Progenitor cell of endocrine pancreas (in vitro differentiated cells): ENCODE measurements around the gene RANBP3. TPM values are rescaled to one million over a fixed set of nuclear protein-coding genes. Genes with fewer than 3 reads are reported as not detected.
A peak's percentile ranks its signal among the peaks of the same experiment; 100 is the strongest.

Experiments
- DNase-seq: peaks from one replicate; pipeline ENCODE4 v3.0.0; 2021; ENCODE audit warnings: low spot score; ENCODE audit not compliant: unreplicated experiment
- H3K27ac Mint-ChIP-seq: 2 replicates; pipeline ENCODE4 v1.8.0; 2021; ENCODE audit warnings: mild to moderate bottlenecking, moderate library complexity, mixed read lengths
- H3K27me3 Mint-ChIP-seq: 2 replicates; pipeline ENCODE4 v1.8.0; 2021; ENCODE audit warnings: mixed read lengths
- H3K36me3 Mint-ChIP-seq: 2 replicates; pipeline ENCODE4 v1.8.0; 2022; ENCODE audit warnings: mixed read lengths; ENCODE audit not compliant: insufficient read depth
- H3K4me1 Mint-ChIP-seq: 2 replicates; pipeline ENCODE4 v1.8.0; 2021; ENCODE audit warnings: low read depth, mixed read lengths
- H3K4me3 Mint-ChIP-seq: 2 replicates; pipeline ENCODE4 v1.8.0; 2021; ENCODE audit warnings: low read depth, mild to moderate bottlenecking, moderate library complexity, mixed read lengths
- H3K9me3 Mint-ChIP-seq: 2 replicates; pipeline ENCODE4 v1.8.0; 2021; ENCODE audit warnings: low read depth, mixed read lengths
- total RNA-seq: library from RNA; stranded (reverse); gene quantifications from 2 replicates; pipeline ENCODE4 v1.2.1, GENCODE V29; 2021
- TF ChIP-seq, protein P1 (sequence below): fragments of 200-600 bp; sonication (generic); IDR thresholded peaks from one replicate; pipeline ENCODE4 v1.5.0; 2021; ENCODE audit warnings: antibody characterized with exemption, mild to moderate bottlenecking; ENCODE audit not compliant: unreplicated experiment

Gene RANBP3
- total RNA-seq, 1 donor from 2014 or later = 106 TPM

DNA sequence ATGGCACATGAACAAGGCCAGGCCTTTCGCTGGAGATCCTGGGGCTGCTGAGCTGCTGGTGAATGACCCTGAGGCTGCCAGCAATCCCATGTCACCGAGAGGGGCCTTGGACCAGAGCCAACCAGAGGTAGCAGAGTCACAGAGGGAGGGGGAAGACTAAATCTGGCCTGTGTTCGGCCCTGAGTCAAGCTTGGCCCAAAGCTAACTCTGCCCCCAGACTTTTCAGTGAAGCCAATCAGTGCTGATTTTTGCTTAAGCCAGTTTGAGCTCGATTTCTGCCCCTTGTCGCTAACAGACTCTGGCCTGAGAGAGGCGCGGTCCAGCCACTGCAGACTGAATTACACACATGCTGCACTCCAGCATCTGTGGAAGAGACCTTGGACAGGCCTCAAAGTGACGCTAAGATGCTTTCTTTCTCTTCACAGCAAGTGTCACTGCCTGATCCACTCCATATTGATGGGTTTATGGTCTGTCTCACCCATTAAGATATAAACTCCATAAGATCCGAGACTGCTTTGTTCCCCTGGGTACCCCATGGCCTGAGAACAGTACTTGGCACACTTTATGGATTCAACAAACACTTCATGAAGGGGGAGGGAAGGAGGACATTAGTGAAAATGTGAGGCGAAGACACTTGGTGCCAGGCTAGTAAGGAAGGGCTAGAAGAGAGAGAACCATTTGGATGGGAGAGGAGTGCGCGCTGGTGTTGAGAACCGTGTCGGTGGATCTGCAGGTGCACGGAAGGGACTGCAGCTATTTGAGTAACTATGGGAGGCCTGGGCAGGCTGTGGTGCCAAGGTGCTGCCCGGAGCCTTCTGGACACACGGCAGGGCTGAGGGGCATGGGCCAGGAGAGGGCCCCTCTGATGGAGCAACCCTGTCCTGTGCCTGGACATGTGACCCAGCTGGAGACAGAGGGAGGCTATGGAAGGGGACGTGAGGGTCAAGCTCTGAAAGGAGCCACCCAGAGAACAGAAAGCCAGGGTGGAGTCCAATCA, 17.6 kb downstream of the RANBP3 start:
- TF ChIP-seq, protein P1, sequence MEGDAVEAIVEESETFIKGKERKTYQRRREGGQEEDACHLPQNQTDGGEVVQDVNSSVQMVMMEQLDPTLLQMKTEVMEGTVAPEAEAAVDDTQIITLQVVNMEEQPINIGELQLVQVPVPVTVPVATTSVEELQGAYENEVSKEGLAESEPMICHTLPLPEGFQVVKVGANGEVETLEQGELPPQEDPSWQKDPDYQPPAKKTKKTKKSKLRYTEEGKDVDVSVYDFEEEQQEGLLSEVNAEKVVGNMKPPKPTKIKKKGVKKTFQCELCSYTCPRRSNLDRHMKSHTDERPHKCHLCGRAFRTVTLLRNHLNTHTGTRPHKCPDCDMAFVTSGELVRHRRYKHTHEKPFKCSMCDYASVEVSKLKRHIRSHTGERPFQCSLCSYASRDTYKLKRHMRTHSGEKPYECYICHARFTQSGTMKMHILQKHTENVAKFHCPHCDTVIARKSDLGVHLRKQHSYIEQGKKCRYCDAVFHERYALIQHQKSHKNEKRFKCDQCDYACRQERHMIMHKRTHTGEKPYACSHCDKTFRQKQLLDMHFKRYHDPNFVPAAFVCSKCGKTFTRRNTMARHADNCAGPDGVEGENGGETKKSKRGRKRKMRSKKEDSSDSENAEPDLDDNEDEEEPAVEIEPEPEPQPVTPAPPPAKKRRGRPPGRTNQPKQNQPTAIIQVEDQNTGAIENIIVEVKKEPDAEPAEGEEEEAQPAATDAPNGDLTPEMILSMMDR = no peak
- Mint-ChIP-seq H3K36me3 (no peaks in the 10 kb centered on the region), H3K27ac (no peak overlapping the region), H3K27me3 (no peaks in the 10 kb centered on the region), H3K4me1 (peaks cover 65% of the 10 kb centered on the region), H3K9me3 (no peaks in the 10 kb centered on the region), H3K4me3 (no peak overlapping the region)
- DNase-seq = no peak

DNA sequence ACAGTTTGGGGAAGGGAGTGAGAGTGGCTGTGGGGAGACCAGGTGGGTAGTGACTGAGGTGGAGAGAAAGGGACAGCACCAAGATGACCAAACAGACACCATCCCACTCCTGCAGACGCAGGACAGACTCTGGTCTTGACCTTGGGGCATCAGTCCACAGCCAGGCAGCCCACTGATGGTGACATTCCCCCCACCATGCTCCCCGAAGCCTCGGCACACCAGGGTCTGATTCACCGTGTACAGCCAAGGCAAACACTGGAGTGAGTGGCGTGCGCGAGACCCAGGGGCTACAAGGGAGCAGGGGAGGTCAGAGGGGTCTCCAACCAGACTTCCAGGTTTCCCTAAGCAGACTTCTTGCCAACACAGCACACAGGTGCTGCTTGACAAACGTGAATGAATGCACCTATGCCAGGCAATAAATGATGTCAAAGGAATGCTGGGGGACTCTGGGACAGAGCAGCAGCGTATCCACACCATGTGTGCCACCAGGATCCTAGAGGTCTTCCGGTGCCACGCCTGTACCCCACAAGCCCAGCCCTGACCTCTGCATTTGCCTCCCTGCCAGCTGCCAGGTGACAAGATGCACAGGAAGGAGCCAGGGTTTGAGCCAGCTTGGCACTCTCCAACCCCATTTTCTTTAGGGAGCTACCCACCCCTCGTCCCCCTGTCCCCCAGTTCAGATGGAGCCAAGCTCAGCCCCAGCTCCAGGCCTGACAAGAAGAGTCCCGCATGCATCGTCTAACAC, 18.5 kb downstream of the RANBP3 start:
- no peak overlapping the region for H3K27ac Mint-ChIP-seq
- H3K36me3 Mint-ChIP-seq = no peaks in the 10 kb centered on the region
- no peaks in the 10 kb centered on the region for H3K9me3 Mint-ChIP-seq
- peaks cover 71% of the 10 kb centered on the region for H3K4me1 Mint-ChIP-seq
- TF ChIP-seq, protein P1 = no peak
- no peak for DNase-seq
- no peaks in the 10 kb centered on the region for H3K27me3 Mint-ChIP-seq
- no peak overlapping the region for H3K4me3 Mint-ChIP-seq

DNA sequence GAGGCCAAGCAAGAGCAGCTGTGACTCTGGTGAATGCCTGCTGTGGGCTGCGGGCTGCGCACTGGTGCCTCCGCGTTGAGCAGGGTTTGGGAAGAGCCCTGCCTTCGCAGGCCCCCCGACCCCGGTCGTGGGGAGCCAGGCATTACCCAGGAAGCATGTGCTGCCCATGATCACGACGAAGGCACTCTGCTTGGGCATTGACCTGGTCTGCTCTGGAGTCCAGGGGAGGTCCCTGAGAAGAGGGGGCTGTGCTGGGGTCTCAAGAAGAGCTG, 19.2 kb downstream of the RANBP3 start:
- peaks cover 74% of the 10 kb centered on the region for H3K4me1 Mint-ChIP-seq
- no peak overlapping the region for H3K27ac Mint-ChIP-seq
- no peaks in the 10 kb centered on the region for H3K9me3 Mint-ChIP-seq
- TF ChIP-seq, protein P1 = no peak
- no peak overlapping the region for H3K4me3 Mint-ChIP-seq
- H3K36me3 Mint-ChIP-seq = no peaks in the 10 kb centered on the region
- DNase-seq = no peak
- no peaks in the 10 kb centered on the region for H3K27me3 Mint-ChIP-seq

DNA sequence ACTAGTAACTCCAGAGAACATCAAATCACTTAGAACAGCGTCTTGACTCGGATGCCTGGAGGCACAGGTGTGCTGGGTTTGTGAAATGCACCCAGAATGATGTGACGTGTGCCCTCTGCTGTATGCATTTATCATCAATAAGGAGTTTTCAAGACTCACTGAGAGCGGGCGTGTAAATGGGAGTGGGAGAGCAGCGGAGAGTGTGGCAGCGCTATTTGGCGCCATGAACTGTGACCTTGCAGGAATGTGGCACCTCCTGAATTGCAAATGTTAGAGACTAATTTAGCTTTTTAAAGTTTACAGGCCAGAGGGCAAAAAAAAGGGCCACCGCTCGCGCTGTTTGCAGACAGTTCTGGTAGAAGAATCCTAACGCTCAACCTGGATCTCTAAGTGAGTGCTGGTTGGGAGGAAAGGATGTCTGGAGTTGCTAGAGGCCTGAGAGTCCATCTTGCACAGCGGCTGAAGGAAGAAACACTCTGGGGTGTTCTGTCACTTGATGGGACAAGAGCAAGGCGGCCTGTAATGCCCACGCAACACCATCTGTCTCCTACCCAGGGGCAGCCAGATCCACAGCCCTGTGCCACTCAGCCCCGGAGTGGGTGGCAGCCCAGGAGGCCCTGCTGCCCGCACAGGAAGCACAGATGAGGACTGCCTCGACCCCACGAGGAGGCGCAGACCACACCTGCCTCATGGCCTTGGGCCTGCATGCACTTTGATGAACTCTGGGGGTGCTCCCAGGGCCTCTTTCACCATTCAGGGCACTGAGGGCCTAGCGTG, 19.7 kb downstream of the RANBP3 start:
- DNase-seq = no peak
- Mint-ChIP-seq H3K36me3 (no peaks in the 10 kb centered on the region), H3K4me3 (no peak overlapping the region), H3K4me1 (peaks cover 72% of the 10 kb centered on the region), H3K27me3 (no peaks in the 10 kb centered on the region), H3K9me3 (no peaks in the 10 kb centered on the region), H3K27ac (peak overlapping the region; percentile 57)
- TF ChIP-seq, protein P1 = no peak

DNA sequence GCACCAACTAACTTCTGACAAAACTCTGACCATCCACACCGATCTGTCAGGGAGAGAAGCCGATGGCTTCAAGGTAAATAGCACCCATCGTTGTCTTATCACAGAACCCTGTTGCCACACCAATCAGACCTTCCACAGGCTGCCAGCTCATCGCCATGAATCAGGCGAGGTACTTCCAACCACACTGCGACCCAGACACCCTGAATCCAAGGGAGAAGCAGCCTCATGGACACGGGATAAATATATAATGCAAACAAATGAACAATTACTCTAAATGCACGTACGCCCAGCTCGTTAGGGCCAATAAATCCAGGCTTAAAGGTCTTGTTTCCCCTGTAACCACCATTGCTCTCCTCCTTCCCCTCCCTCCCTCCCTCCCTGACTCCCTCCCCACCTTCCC, 20.8 kb downstream of the RANBP3 start:
- H3K4me3 Mint-ChIP-seq = no peak overlapping the region
- H3K9me3 Mint-ChIP-seq = no peaks in the 10 kb centered on the region
- H3K4me1 Mint-ChIP-seq = peaks cover 63% of the 10 kb centered on the region
- peak overlapping the region; percentile 80 for H3K27ac Mint-ChIP-seq
- DNase-seq = no peak
- no peaks in the 10 kb centered on the region for H3K36me3 Mint-ChIP-seq
- TF ChIP-seq, protein P1 = no peak
- H3K27me3 Mint-ChIP-seq = no peaks in the 10 kb centered on the region
